ENCODE measurements around the gene POC1B.

The POC1B gene

GRCh38 chr12:89475203-89475990 is 50.5 kb downstream of the POC1B start:
- Histone ChIP-seq H3K36me3 (no peaks in the 10 kb centered on the region), H3K27ac (no peak overlapping the region), H3K4me1 (no peaks in the 10 kb centered on the region), H3K4me3 (no peak overlapping the region), H3K27me3 (no peaks in the 10 kb centered on the region), H3K9me3 (no peaks in the 10 kb centered on the region)
- DNase-seq, result no peak
- intact Hi-C loops (cut with DNase I; ENCODE audit: low total_unique reads), result no loop called here
- no peak for TF ChIP-seq CTCF (IDR thresholded peaks at IDR 0.05)

GRCh38 chr12:89474615-89475014 is 51.2 kb downstream of the POC1B start:
- no peak for TF ChIP-seq CTCF (IDR thresholded peaks at IDR 0.05)
- H3K27ac ChIP-seq, result no peak overlapping the region
- H3K9me3 ChIP-seq, result no peaks in the 10 kb centered on the region
- DNase-seq, result no peak
- no peaks in the 10 kb centered on the region for H3K4me1 ChIP-seq
- intact Hi-C loops (cut with DNase I; ENCODE audit: low total_unique reads), result no loop called here
- H3K4me3 ChIP-seq, result no peak overlapping the region
- no peaks in the 10 kb centered on the region for H3K27me3 ChIP-seq
- peaks cover 0 to 4% (median 0%) of the 10 kb centered on the region in 3 donors for H3K36me3 ChIP-seq

GRCh38 chr12:89472508-89472907 is 53.3 kb downstream of the POC1B start:
- no peaks in the 10 kb centered on the region for H3K27me3 ChIP-seq
- intact Hi-C loops (cut with DNase I; ENCODE audit: low total_unique reads), result no loop called here
- no peaks in the 10 kb centered on the region for H3K4me1 ChIP-seq
- H3K27ac ChIP-seq, result no peak overlapping the region
- no peak for DNase-seq
- H3K9me3 ChIP-seq, result no peaks in the 10 kb centered on the region
- peaks cover 0 to 10% (median 0%) of the 10 kb centered on the region in 3 donors for H3K36me3 ChIP-seq
- no peak for TF ChIP-seq CTCF (IDR thresholded peaks at IDR 0.05)
- no peak overlapping the region for H3K4me3 ChIP-seq

GRCh38 chr12:89470741-89471509 is 54.9 kb downstream of the POC1B start:
- DNase-seq, result no peak
- intact Hi-C loops (cut with DNase I; ENCODE audit: low total_unique reads), result no loop called here
- Histone ChIP-seq H3K4me3 (no peak overlapping the region), H3K4me1 (no peaks in the 10 kb centered on the region), H3K27ac (no peak overlapping the region), H3K36me3 (peaks cover 0 to 10% (median 0%) of the 10 kb centered on the region in 3 donors), H3K27me3 (no peaks in the 10 kb centered on the region), H3K9me3 (no peaks in the 10 kb centered on the region)
- peak; percentile 39 to 49 for TF ChIP-seq CTCF (IDR thresholded peaks at IDR 0.05)

GRCh38 chr12:89469361-89469760 is 56.5 kb downstream of the POC1B start:
- no peaks in the 10 kb centered on the region for H3K9me3 ChIP-seq
- peaks cover 0 to 10% (median 0%) of the 10 kb centered on the region in 3 donors for H3K36me3 ChIP-seq
- H3K4me3 ChIP-seq, result no peak overlapping the region
- TF ChIP-seq CTCF (IDR thresholded peaks at IDR 0.05), result no peak
- DNase-seq, result no peak
- H3K4me1 ChIP-seq, result no peaks in the 10 kb centered on the region
- intact Hi-C loops (cut with DNase I; ENCODE audit: low total_unique reads), result loop anchor here (5.0 kb wide), 1 partner anchor 58 kb away; the partner anchor contains the start of gene POC1B
- H3K27me3 ChIP-seq, result no peaks in the 10 kb centered on the region
- H3K27ac ChIP-seq, result no peak overlapping the region

Data from tibial artery (tissue), 4 donors.